ENCODE data around the gene FSIP1.

Gene FSIP1

DNA sequence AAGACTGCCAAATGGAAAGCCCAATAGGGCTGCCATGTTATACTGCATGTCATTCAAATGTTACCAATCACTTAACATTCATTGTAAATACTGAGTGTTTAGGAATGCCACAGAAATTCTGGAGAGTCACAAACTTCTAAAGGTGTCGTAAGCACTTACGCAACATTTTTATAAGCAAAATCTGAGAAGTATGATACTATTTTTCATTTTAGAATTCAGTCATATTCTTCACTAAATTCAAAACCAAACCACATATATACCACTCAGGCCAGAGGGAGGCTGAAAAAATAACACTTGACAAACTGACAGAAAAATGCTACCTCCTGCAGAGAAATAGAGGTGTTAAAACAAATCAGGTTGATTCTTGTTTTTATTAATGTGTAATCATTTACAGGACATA, 112.0 kb downstream of the FSIP1 start:
- TF ChIP-seq FOXP2 (optimal IDR thresholded peaks at IDR 0.05; ENCODE audit: borderline replicate concordance, extremely low read depth, extremely low read length, insufficient read depth) (no peak), SIN3A (IDR thresholded peaks at IDR 0.05; ENCODE audit: borderline replicate concordance, insufficient read depth, low read length) (no peak), TAF1 (IDR thresholded peaks at IDR 0.05; ENCODE audit: borderline replicate concordance, insufficient read depth, low read length) (no peak), POLR2AphosphoS5 (IDR thresholded peaks at IDR 0.05; ENCODE audit: low read depth, low read length) (no peak)
- TF ChIP-seq, protein P1, sequence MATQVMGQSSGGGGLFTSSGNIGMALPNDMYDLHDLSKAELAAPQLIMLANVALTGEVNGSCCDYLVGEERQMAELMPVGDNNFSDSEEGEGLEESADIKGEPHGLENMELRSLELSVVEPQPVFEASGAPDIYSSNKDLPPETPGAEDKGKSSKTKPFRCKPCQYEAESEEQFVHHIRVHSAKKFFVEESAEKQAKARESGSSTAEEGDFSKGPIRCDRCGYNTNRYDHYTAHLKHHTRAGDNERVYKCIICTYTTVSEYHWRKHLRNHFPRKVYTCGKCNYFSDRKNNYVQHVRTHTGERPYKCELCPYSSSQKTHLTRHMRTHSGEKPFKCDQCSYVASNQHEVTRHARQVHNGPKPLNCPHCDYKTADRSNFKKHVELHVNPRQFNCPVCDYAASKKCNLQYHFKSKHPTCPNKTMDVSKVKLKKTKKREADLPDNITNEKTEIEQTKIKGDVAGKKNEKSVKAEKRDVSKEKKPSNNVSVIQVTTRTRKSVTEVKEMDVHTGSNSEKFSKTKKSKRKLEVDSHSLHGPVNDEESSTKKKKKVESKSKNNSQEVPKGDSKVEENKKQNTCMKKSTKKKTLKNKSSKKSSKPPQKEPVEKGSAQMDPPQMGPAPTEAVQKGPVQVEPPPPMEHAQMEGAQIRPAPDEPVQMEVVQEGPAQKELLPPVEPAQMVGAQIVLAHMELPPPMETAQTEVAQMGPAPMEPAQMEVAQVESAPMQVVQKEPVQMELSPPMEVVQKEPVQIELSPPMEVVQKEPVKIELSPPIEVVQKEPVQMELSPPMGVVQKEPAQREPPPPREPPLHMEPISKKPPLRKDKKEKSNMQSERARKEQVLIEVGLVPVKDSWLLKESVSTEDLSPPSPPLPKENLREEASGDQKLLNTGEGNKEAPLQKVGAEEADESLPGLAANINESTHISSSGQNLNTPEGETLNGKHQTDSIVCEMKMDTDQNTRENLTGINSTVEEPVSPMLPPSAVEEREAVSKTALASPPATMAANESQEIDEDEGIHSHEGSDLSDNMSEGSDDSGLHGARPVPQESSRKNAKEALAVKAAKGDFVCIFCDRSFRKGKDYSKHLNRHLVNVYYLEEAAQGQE (IDR thresholded peaks at IDR 0.05; ENCODE audit: insufficient read depth in 1 of 2, low read depth in 2 of 2, low read length in 2 of 2) = no peak

DNA sequence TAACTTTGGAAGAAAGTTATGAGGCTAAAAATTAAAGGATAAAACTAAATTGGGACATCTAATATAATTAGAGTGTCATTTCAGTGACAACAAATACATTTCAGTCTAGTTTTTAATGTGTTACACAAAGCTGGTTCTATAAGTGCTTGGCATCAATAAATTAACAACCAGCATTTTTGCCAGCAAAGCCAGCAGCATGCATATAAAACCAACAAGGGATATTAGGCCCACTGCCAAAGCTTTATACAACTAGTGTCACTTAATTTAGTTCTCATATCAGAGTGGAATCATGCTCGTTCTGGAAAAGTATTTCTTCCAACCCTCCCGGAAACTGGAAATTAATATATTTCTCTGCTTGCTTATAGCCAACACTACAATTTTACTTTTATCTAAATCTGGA, 113.0 kb downstream of the FSIP1 start:
- TF ChIP-seq TAF1 (IDR thresholded peaks at IDR 0.05; ENCODE audit: borderline replicate concordance, insufficient read depth, low read length) (no peak), SIN3A (IDR thresholded peaks at IDR 0.05; ENCODE audit: borderline replicate concordance, insufficient read depth, low read length) (no peak), FOXP2 (optimal IDR thresholded peaks at IDR 0.05; ENCODE audit: borderline replicate concordance, extremely low read depth, extremely low read length, insufficient read depth) (no peak), POLR2AphosphoS5 (IDR thresholded peaks at IDR 0.05; ENCODE audit: low read depth, low read length) (no peak)
- TF ChIP-seq, protein P1 (IDR thresholded peaks at IDR 0.05; ENCODE audit: insufficient read depth in 1 of 2, low read depth in 2 of 2, low read length in 2 of 2) = no peak

DNA sequence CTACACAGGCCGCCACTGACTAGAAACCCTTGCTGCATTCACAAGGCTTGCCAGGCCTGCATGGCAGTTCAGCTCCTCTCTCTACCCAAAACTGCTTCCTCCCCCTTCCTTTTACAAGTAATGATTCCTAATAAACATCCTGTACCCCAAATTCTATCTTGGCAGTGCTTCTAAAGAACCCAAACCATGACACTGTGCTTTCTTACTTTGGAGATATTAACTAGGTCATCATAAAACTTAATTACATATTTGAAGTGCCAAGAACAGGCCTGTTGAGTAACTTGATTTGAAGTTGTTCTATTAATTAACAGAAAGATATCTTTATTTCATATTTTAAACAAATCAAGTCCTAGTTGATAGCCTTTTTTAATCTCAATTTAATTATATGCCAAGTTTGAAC, 113.4 kb downstream of the FSIP1 start:
- TF ChIP-seq POLR2AphosphoS5 (IDR thresholded peaks at IDR 0.05; ENCODE audit: low read depth, low read length) = no peak
- TF ChIP-seq FOXP2 (optimal IDR thresholded peaks at IDR 0.05; ENCODE audit: borderline replicate concordance, extremely low read depth, extremely low read length, insufficient read depth) = no peak
- TF ChIP-seq TAF1 (IDR thresholded peaks at IDR 0.05; ENCODE audit: borderline replicate concordance, insufficient read depth, low read length) = no peak
- TF ChIP-seq SIN3A (IDR thresholded peaks at IDR 0.05; ENCODE audit: borderline replicate concordance, insufficient read depth, low read length) = no peak
- TF ChIP-seq, protein P1 (IDR thresholded peaks at IDR 0.05; ENCODE audit: insufficient read depth in 1 of 2, low read depth in 2 of 2, low read length in 2 of 2) = no peak

DNA sequence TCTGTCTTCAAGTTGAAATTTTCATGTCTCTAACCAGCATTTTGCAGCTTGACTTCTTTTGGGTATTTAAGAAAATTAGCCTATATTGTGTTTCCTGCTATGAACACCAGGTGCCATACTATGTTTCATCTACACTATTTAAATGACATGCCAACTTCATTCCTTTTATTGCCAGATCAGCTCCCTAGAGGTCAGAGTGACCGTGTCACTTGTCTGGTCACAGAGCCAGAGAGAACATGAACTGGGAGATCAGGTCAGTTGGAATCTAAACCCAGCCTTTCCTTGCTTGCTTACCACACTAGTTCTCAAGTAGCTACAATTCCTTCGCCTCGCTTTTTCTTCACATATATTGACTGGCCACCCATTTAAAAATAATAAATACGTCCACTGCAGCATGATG, 114.2 kb downstream of the FSIP1 start:
- TF ChIP-seq POLR2AphosphoS5 (IDR thresholded peaks at IDR 0.05; ENCODE audit: low read depth, low read length) (no peak), TAF1 (IDR thresholded peaks at IDR 0.05; ENCODE audit: borderline replicate concordance, insufficient read depth, low read length) (no peak), FOXP2 (optimal IDR thresholded peaks at IDR 0.05; ENCODE audit: borderline replicate concordance, extremely low read depth, extremely low read length, insufficient read depth) (no peak), SIN3A (IDR thresholded peaks at IDR 0.05; ENCODE audit: borderline replicate concordance, insufficient read depth, low read length) (no peak)
- TF ChIP-seq, protein P1 (IDR thresholded peaks at IDR 0.05; ENCODE audit: insufficient read depth in 1 of 2, low read depth in 2 of 2, low read length in 2 of 2) = no peak
